GM23338 (cell line): ENCODE measurements around the gene S100A16. TPM values are rescaled to one million over a fixed set of nuclear protein-coding genes. Genes with fewer than 3 reads are reported as not detected.

Experiments
- ATAC-seq: fragments of 200-7000 bp; cut with Tn5 transposase; 3 replicates; pipeline ENCODE4 v1.9.1; 2020
- DNase-seq: peaks from one replicate; pipeline ENCODE4 v3.0.0-alpha.2; 2015; ENCODE audit warnings: low spot score
- H2AFZ ChIP-seq: fragments of 200-600 bp; sonication (generic); 2 replicates; pipeline ENCODE4 v1.8.0; 2016; ENCODE audit warnings: antibody characterized with exemption, mild to moderate bottlenecking, moderate library complexity
- H3F3A ChIP-seq: fragments of 200-600 bp; sonication (generic); replicated peaks from 2 replicates; pipeline ENCODE4 v1.8.0; 2017; ENCODE audit warnings: antibody characterized with exemption, mixed run types, low read depth
- H3K27ac ChIP-seq: fragments of 200-600 bp; sonication (generic); 2 replicates; pipeline ENCODE4 v1.6.1; 2016; ENCODE audit warnings: low read depth
- H3K27me3 ChIP-seq: fragments of 200-600 bp; sonication (generic); 2 replicates; pipeline ENCODE4 v1.8.0; 2016; ENCODE audit warnings: mild to moderate bottlenecking, mixed run types, moderate library complexity; ENCODE audit not compliant: insufficient read depth
- H3K36me3 ChIP-seq: fragments of 200-600 bp; sonication (generic); 2 replicates; pipeline ENCODE4 v1.8.0; 2016; ENCODE audit warnings: mild to moderate bottlenecking; ENCODE audit not compliant: insufficient read depth
- H3K4me1 ChIP-seq: fragments of 200-600 bp; sonication (generic); 2 replicates; pipeline ENCODE4 v1.8.0; 2016; ENCODE audit warnings: mild to moderate bottlenecking, moderate library complexity; ENCODE audit not compliant: insufficient read depth
- H3K4me2 ChIP-seq: fragments of 200-600 bp; sonication (generic); 2 replicates; pipeline ENCODE4 v1.7.1; 2017; ENCODE audit warnings: mixed run types
- H3K4me3 ChIP-seq: fragments of 200-600 bp; sonication (generic); 2 replicates; pipeline ENCODE4 v1.6.1; 2016; ENCODE audit warnings: mixed run types
- H3K79me2 ChIP-seq: fragments of 200-600 bp; sonication (generic); replicated peaks from 2 replicates; pipeline ENCODE4 v1.8.0; 2017; ENCODE audit warnings: mild to moderate bottlenecking; ENCODE audit not compliant: insufficient read depth
- H3K9me2 ChIP-seq: fragments of 200-600 bp; sonication (generic); 2 replicates; pipeline ENCODE4 v1.8.0; 2017; ENCODE audit not compliant: insufficient read depth
- H4K20me1 ChIP-seq: fragments of 200-600 bp; sonication (generic); replicated peaks from 2 replicates; pipeline ENCODE4 v1.8.0; 2017; ENCODE audit warnings: mild to moderate bottlenecking; ENCODE audit not compliant: insufficient read depth
- H3K27ac Mint-ChIP-seq: 2 replicates; pipeline ENCODE4 v1.8.0; 2020; ENCODE audit warnings: inconsistent platforms, mild to moderate bottlenecking, moderate library complexity, mixed read lengths
- H3K27me3 Mint-ChIP-seq: 3 replicates; pipeline ENCODE4 v1.8.0; 2022; ENCODE audit warnings: low read depth, mild to moderate bottlenecking, moderate library complexity, mixed read lengths, inconsistent platforms; ENCODE audit not compliant: insufficient read depth, poor library complexity
- H3K36me3 Mint-ChIP-seq: 3 replicates; pipeline ENCODE4 v1.8.0; 2021; ENCODE audit warnings: low read depth, mild to moderate bottlenecking, inconsistent platforms, moderate library complexity, mixed read lengths
- H3K4me1 Mint-ChIP-seq: 3 replicates; pipeline ENCODE4 v1.8.0; 2020; ENCODE audit warnings: mild to moderate bottlenecking, inconsistent platforms, mixed read lengths
- H3K4me3 Mint-ChIP-seq: 3 replicates; pipeline ENCODE4 v1.8.0; 2021; ENCODE audit warnings: moderate library complexity, mild to moderate bottlenecking, inconsistent platforms, mixed read lengths
- H3K9me3 Mint-ChIP-seq: 3 replicates; pipeline ENCODE4 v1.8.0; 2020; ENCODE audit warnings: moderate library complexity, mild to moderate bottlenecking, inconsistent platforms, mixed read lengths
- CREB1 ChIP-seq: fragments of 250-450 bp; sonication (Bioruptor Pico); IDR thresholded peaks from 2 replicates; pipeline ENCODE4 v1.5.0; 2020; ENCODE audit warnings: low read depth, mild to moderate bottlenecking, moderate library complexity
- CTCF ChIP-seq, 2 experiments: fragments of 200-600 bp in 1 of 2; sonication (generic) in 1 of 2; conservative IDR thresholded peaks; 2 replicates each; pipeline versions ENCODE4 v1.5.1 to v1.6.1; 2016 to 2017; ENCODE audit warnings: antibody characterized with exemption in 2 of 2, low read depth in 2 of 2, mild to moderate bottlenecking in 2 of 2, moderate library complexity in 1 of 2
- ETS1 ChIP-seq: IDR thresholded peaks from 2 replicates; pipeline ENCODE4 v1.6.1; 2016; ENCODE audit warnings: antibody characterized with exemption
- EZH2 ChIP-seq: fragments of 200-600 bp; sonication (generic); IDR thresholded peaks from one replicate; pipeline ENCODE4 v1.8.0; 2017; ENCODE audit warnings: antibody characterized with exemption, mild to moderate bottlenecking, low read depth; ENCODE audit not compliant: unreplicated experiment
- EZH2phosphoT487 ChIP-seq: fragments of 200-600 bp; sonication (generic); IDR thresholded peaks from one replicate; pipeline ENCODE4 v1.8.1; 2018; ENCODE audit warnings: antibody characterized with exemption; ENCODE audit not compliant: unreplicated experiment
- JUNB ChIP-seq: IDR thresholded peaks from one replicate; pipeline ENCODE4 v1.6.1; 2016; ENCODE audit warnings: antibody characterized with exemption; ENCODE audit not compliant: unreplicated experiment
- NANOG ChIP-seq: IDR thresholded peaks from 2 replicates; pipeline ENCODE4 v1.6.1; 2016; ENCODE audit warnings: antibody characterized with exemption, borderline replicate concordance
- POLR2AphosphoS5 ChIP-seq: IDR thresholded peaks from 2 replicates; pipeline ENCODE4 v1.6.1; 2016; ENCODE audit warnings: antibody characterized with exemption, low read depth
- STAT1 ChIP-seq: IDR thresholded peaks from one replicate; pipeline ENCODE4 v1.6.1; 2016; ENCODE audit warnings: antibody characterized with exemption; ENCODE audit not compliant: unreplicated experiment
- ZNF114 ChIP-seq: fragments of 250-450 bp; sonication (Bioruptor Pico); IDR thresholded peaks from 2 replicates; pipeline ENCODE4 v1.5.0; 2020; ENCODE audit warnings: mild to moderate bottlenecking, moderate library complexity
- ZNF331 ChIP-seq: fragments of 250-450 bp; sonication (Bioruptor Pico); IDR thresholded peaks from 2 replicates; pipeline ENCODE4 v1.5.0; 2020; ENCODE audit warnings: low read depth, mild to moderate bottlenecking, moderate library complexity
- ZNF462 ChIP-seq: fragments of 250-450 bp; sonication (Bioruptor Pico); IDR thresholded peaks from 2 replicates; pipeline ENCODE4 v1.5.0; 2020; ENCODE audit warnings: mild to moderate bottlenecking, moderate library complexity
- polyA plus RNA-seq: library from polyadenylated mRNA; unstranded; fragments of >200 nt; fragmentation: Nextera tagmentation; extraction: Ambion mirVana; gene quantifications from 2 replicates; pipeline ENCODE4 v1.2.1, GENCODE V29; 2016
- total RNA-seq: library from RNA; depleted of rRNA; stranded (reverse); fragments of >200 nt; shearing (Covaris generic); gene quantifications from 2 replicates; pipeline ENCODE4 v1.2.3, GENCODE V29; 2014

Gene S100A16
- total and polyA plus RNA-seq, 2 experiments from 2014 or later, result 13.0 to 20.4 TPM

- TF ChIP-seq CTCF (conservative IDR thresholded peaks at IDR 0.05; ENCODE audit: low read depth in 2 of 2) (no peak), ZNF114 (CRISPR knock-in tag) (no peak), CREB1 (no peak)
Measured at GRCh38 chr1:153652805-153653500, 40.0 kb upstream of the S100A16 start (continued).

GRCh38 chr1:153651771-153652170 lies 38.8 kb upstream of the S100A16 start:
- ATAC-seq, result no peak
- no peaks in the 10 kb centered on the region for H3K4me1 ChIP-seq
- no peaks in the 10 kb centered on the region for H3K9me3 Mint-ChIP-seq
- H3K27me3 Mint-ChIP-seq, result peaks cover 15% of the 10 kb centered on the region
- no peak overlapping the region for H3K4me3 Mint-ChIP-seq
- DNase-seq, result no peak
- H3K36me3 Mint-ChIP-seq, result no peaks in the 10 kb centered on the region
- H3K9me2 ChIP-seq, result no peaks in the 10 kb centered on the region
- no peak overlapping the region for H3K27ac ChIP-seq
- no peak overlapping the region for H3K4me3 ChIP-seq
- H3K27ac Mint-ChIP-seq, result no peak overlapping the region
- H3K27me3 ChIP-seq, result no peaks in the 10 kb centered on the region
- no peak overlapping the region for H3K4me2 ChIP-seq
- H3K36me3 ChIP-seq, result no peaks in the 10 kb centered on the region
- peaks cover 3% of the 10 kb centered on the region for H3K4me1 Mint-ChIP-seq
- 0 out of 2 replicates have a peak, but pooled peaks cover 3% of the 10 kb centered on the region for H4K20me1 ChIP-seq
- H3F3A ChIP-seq, result peaks cover 7% of the 10 kb centered on the region
- H2AFZ ChIP-seq, result no peak overlapping the region
- no peaks in the 10 kb centered on the region for H3K79me2 ChIP-seq
- TF ChIP-seq EZH2 (no peak), ZNF462 (CRISPR knock-in tag) (no peak), CTCF (conservative IDR thresholded peaks at IDR 0.05; ENCODE audit: low read depth in 2 of 2) (no peak), POLR2AphosphoS5 (no peak), ETS1 (no peak), NANOG (no peak), STAT1 (no peak), ZNF114 (CRISPR knock-in tag) (no peak), EZH2phosphoT487 (no peak), ZNF331 (CRISPR knock-in tag) (no peak), CREB1 (no peak), JUNB (no peak)
